Raji (cell line): Measurements from ENCODE around the gene PEF1.

Source experiments
- POLR2A ChIP-seq: IDR thresholded peaks from 2 replicates; pipeline ENCODE4 v1.6.1; 2011; ENCODE audit warnings: low read depth, low read length, control low read depth; ENCODE audit not compliant: insufficient read depth

Gene PEF1

DNA sequence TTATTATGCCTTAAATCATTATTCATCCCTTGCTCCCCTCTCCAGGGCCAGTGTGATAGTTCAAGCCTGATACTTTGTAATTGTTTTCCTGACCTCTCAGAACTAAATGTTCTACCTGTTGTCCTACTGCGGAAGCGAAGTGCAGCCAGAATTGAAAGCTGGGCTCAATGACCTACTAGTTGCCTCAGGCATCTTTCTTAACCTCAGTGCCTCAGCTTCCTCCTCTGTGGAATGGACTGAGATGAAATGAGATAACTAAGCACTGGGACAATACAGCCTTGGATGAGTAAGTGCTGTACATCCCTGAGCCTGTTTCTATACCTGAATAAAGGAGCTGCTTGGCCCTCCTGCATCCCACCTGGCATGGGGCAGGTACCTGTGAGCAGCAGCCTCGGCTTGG lies 32.7 kb upstream of the PEF1 start:
- TF ChIP-seq POLR2A, result no peak

DNA sequence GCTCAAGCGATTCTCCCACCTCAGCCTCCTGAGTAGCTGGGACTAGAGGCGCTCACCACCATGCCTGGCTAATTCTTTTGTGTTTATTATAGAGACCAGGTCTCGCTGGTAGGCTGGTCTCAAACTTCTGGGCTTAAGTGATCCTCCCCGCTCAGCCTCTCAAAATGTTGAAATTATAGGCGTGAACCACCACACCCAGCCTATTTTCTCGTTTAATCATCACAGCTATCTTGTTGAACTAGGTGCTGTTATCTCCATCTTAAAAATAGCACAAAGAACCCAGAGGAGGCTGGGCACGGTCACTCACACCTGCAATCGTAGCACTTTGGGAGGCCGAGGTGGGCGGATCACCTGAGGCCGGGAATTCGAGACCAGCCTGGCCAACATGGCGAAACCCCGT lies 31.1 kb upstream of the PEF1 start:
- no peak for TF ChIP-seq POLR2A

DNA sequence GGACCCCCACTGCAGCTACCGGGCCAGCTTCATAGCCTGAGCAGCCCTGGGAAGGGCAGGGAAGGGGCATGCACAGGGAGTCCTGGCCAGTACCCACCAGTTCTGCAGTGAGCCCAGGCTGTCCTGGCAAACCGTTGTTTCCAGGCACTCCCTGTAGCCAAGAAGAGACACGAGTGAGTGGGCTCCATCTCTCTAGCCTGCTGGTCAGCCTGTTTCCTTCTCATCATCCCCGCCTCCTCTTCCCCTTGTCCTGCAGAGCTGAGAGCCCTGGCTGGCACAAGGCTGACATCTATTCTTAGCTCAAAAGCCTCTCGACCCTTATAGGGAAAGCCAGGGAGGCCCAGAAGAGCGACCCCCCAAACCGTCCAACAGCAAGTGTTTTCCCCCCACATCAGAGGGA lies 30.5 kb upstream of the PEF1 start:
- no peak for TF ChIP-seq POLR2A

DNA sequence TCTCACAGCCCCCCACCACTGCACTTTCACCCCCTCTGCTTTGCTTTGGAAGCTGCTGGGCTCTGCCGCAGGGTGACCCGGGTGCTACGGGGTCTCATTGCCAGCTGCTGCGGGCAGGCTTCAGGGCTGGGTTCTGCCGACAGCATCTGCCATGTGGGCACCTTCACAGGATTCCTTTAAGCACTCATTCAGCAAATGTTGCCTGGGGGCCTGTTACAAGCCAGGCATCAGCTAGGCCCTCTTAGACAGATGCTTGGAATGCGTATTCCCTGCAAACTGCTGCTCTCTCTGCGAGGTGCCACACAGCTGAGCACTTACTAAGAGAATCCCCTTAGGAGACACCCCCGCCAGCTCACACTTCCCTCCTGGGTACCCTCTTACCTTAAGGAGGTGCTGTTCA lies 29.9 kb upstream of the PEF1 start:
- no peak for TF ChIP-seq POLR2A

DNA sequence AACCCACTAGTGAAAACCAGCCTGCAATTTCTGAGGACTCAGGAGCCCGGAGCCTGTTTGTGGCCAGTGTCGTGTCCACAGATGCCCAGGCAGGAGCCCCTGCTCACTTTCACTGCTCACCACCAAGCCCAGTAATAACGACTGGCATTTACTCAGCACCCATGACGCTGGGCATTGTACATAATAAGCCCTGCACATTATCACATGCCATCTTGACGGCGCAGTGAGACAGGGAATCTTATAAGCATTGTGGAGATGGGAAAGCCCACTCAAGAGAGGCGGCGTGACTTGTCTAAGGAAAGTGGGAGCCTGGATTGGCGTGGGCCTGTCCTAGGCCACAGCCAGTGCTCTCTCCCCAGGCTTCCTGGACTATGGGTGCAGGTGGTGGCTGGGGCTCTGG lies 28.8 kb upstream of the PEF1 start:
- no peak for TF ChIP-seq POLR2A

DNA sequence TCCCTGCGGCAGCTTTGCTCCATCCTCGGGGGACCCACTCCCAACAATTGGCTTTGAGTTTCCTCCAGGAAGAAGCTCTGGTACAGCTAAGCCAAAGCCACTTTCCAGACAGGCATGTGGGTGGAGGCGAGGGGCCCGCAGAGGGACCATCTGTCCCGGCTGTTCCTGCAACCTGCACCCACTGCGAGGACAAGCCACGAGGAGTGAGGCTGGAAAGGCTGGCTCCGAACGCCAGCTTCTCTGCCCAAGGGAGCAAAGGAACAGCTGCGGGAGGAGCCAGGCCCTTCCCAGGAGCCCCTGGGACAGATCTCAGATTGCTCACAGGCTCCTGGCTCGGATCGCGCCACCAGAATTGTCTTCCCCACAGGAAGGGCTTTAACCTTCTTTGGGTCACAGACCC lies 28.3 kb upstream of the PEF1 start:
- no peak for TF ChIP-seq POLR2A

DNA sequence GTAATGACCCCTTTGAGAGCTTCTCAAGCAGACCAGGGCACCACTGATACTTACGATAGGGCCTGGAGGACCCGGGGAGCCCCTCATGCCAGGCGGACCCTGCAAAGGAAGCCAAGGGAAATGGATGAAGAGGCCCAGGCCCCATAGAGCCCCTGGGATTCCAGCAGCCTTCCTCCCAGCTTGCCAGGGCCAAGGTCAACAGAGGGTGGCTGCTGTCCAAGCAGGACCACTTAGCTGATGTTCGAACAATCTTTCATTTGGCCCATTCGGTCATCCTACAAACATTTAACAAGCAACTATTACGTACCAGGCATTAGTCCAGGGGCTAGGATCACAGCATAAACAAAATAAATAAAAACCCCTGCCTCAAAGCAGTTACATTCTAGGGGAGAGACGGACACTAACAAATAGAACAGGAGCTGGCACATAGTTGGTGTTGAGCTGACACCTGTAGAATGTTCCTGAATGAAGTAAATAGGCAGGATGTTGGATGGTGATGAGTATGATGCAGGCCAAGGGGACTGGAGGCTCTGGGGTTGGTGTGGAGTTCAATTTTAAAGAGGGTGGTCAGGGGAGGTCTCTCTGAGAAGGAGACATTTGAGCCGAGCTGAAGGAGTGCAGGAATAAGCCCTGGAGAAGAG lies 27.0 kb upstream of the PEF1 start:
- no peak for TF ChIP-seq POLR2A

DNA sequence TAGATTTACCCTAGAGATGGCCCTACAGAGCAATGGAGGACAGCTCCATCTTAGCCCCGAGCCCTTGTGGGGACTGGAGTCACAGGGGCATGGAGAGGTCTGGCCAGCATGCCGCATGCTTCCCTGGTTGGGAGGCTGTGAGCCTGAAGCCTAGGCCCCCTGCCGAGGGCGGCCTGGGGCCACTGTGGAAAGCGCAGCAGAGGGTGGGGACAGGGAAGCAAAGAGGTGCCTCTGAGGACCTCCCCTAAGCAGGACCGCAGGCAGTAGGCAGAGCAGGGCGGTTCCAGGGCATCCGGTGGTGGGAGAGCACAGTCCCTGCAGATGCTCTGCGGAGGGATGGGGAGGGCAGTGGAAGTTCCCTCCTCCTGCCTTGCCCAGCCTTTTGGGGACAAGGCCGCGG lies 26.5 kb upstream of the PEF1 start:
- no peak for TF ChIP-seq POLR2A

DNA sequence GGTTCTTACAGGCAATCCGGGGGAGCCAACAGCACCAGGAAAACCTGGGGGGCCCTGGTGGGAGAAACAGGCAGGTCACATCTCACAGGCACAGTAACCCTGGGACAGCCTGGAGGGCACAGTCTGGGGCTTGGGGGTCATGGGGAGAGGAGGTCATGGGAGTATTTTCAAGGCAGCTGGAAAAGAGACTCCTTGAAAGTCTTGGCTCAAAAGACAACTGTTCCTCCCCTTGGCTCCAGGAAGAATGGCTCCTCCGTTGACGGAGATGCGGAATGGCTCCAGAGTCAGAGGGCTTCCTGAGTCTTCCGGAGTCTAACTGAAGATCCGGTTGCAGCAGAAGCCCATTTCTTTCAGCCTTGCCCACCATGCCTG lies 25.9 kb upstream of the PEF1 start:
- TF ChIP-seq POLR2A, result no peak

DNA sequence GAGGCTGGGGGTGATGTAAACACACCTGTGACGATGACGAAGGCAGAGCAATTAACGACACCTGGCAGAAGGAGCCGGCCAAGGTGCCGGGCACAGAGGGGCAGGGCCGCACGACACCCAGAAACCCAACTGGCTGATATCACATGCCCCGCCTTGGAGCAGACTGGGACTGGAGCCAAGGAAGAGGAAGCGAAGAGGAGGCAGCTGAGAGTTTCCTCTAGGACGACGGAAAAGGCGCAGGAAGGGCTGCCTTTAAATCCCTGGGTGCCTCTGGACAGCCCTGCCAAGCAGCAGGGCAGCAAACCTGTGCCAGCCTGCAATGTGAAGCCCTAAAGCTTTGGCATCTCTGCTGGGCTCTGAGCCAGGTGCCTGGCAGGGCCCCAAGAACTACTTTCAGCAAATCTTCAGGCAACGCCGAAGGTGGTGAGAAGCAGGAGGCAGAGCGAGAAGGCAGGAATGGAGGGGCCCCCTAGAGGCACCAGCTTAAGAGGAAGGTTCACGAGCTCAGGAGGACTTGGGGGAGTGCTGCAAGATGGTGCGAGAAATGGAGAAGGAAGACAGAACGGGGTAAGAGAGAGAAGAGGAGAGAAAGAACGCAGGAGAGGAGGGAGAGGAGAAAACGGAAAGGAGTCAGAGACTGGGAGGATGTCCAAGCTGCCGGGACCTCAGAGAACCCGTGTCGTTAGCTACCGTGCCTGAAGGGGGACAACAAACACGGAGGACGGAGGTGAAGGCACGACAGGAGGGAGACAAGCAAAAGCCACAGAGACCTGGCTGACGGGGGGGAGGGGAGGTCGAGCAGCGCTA lies 25.3 kb upstream of the PEF1 start:
- no peak for TF ChIP-seq POLR2A

DNA sequence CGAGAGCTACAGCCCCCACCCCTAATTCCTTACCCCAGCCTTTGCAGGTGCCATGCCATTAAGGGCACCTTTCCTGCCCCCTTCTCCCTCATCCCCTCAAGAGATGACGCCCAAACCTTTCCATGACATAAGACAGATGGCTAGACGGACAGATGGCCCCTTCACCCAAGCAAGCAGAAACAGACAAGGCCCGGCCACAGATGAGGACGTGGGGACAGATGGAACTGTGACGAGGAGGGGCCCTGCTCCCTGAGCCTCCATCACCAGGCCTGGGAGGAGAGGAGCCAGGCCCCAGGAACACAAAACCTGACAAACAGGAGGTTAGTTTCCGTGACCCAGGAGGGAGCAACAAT lies 24.7 kb upstream of the PEF1 start:
- TF ChIP-seq POLR2A, result no peak

DNA sequence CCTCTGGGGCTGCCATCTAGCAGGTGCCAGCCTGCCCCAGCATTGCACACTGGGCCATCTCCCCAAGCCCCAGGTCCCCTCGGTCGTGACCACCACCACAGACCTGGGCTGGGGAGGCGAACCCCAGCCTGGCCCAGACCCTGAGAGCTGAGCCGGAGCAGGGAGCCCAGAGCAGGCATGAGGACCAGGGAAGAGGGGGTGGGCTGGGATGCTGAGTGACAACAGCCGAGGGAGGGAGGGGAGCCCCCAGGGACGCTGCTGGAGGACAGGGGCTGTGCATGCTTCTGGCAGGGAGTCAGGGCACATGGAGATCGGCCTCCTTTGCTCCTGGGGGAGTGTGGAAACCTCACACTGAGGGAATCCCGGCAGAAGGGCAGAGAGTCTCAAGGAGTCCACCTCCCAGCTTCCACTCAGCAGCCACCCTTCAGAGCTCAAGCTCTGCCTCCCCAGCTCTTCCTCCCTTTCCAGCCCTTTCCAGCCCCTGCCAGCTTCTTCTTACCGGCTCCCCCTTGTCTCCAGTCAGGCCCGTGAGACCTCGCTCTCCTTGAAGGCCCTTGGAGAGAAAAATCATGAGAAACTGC lies 23.7 kb upstream of the PEF1 start:
- TF ChIP-seq POLR2A, result no peak

DNA sequence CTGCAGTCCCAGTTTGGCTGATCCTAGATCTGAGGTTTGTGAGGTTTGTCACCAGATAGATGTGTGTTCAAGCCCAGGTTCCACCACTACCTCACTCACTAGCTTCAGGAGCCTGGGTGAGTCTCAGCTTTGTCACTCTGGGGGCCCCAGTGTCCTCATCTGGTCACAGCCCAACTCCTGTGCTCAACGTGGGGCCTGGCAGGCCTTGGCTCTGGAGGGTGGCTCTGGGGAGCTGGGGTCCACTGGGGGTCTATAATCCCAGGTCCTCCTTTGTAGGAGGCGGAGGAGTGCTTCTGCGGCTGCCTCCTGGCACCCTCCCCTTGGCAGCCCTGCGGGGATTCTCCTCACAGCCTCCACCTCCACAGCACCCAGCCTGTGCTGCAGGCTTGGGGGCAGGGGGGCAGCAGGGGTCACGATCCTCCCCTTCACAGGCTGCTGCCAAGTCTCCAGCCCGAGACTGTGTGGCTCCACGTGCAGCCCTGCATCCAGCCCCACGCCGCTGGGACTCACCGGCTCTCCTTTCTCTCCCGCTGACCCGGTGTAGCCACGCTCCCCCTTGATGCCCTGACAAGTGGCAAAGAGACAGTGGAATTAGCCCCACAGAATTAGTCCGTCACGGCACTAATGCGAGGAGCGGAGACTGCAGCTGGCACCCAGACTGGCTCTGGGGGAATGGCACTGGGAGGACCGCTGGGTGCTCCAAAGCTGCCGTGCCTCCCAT lies 22.5 kb upstream of the PEF1 start:
- no peak for TF ChIP-seq POLR2A

DNA sequence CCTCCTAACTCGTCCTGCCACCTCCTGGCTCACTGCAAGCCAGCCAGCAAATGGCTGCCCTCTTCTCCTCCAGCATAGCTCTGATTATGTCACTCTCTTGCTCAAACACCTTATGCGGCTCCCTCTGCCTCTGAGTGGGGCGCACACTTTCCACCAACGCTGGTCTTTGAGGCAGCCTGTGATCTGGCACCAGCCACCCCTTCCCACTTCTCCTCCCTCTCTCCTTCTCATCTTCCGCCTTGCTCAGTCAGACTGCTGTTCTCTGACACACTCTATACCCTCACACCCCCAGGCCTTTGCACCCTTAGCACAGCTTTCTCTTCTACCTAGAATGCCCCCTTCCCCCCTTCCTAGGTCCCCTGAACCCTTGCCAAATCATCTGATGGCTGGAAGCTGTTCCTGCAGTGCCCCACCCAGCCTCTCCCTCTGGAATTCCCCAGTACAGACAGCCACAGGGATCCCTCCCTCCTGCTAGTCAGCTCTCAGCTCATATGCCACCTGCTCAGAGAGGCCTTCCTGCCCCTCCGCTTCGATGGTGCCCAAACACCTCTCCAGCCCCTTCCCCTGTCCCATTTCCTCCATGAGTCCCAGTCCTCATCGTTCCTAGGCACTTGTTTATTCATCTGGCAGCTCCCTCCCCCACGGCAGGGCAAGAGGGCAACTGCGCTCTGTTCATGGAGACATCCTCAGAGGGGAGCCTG lies 21.7 kb upstream of the PEF1 start:
- TF ChIP-seq POLR2A, result no peak

DNA sequence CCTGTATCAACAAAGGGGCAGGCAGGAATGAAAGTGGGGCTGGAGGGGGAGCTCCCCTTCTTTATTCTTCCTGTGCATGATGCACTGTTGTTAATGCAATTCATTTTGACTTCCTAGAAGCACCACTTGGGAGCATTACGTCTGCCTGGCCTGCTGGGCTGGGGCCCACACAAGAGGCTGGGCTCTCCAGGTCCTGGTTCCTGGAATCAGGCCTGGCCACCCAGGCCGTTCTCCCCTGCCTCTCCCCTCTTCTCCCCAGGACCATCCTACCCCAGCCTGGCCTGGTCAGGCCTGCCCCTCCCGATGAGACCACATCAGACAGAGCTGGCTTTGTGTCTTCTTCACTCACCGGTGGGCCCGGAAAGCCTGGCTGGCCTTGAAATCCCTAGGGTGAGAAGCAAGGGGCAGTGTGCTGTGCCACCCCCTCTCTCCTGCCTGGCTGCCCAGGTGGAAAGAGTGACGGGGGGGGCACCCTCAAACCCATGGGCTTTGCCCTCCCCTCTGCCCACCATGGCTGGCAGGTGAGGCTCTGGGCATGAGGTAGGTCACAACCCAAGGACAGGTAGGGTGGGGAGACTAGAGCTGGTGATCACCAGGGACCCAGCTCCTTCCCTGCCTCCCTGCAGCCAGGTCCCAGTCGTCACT lies 20.7 kb upstream of the PEF1 start:
- no peak for TF ChIP-seq POLR2A
